ENCODE results near the gene RFX8.
"Not testable (repeated sequence)": the region's sequence is repeated elsewhere in the genome, so short reads cannot be mapped to it uniquely, and the experiment has no call there.

The RFX8 gene

DNA sequence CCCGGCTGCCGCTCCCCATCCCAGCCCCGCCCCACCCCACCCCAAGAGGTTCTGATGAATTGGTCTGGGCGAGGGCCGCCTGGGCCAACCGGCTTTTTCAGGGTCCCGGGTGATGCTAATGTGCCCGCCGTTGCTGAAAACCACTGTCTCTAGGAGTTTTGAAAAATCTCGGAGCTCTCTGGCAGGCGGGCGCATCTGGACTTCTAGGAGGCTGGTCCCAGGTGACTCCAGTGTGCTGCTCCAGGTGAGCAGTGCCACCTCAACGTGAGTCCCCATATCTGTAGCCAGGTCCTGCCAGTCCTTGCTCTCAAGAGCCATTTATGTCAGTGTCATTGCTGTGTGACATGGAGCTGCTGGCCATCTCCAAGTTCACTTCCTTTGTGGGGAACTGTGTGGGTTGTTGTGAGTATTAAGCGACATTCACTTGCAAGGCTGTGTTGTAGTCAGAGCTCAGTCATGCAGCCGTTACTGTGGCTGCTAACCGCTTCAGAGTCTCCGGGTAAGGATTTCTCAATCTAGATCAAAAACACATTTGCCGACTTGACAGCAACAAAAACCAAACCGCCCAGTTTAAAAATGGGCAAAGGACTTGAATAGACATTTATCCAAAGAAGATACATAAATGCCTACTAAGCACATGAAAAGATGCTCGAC lies at the start of gene RFX8:
TSS of gene RFX8 (minus strand) at position 382 of the 654 bp plus-strand sequence. CDS start 8,264 bp downstream, outside the sequence.
- peak; percentile 85 for DNase-seq (ENCODE audit: low read depth)

DNA sequence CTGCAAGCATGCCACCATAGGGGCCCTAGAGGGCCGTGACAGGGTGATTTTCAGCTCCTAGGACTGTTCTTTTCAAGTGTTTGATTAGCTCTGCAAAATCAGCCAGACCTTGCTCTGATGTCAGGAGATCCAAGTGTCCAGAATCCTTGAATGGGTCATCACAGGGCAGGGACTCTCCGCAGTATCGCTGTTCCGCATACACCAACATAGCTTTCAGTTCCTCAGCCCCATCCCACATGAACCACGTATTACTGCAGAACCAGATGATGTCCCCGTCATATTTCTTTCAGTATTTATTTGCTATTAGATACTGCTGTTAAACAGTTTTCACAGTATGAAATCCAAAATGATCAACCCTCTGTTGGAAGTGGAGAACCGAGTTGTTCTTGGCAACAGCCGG lies 46.6 kb upstream of the RFX8 start:
- DNase-seq (ENCODE audit: low read depth) = no peak

DNA sequence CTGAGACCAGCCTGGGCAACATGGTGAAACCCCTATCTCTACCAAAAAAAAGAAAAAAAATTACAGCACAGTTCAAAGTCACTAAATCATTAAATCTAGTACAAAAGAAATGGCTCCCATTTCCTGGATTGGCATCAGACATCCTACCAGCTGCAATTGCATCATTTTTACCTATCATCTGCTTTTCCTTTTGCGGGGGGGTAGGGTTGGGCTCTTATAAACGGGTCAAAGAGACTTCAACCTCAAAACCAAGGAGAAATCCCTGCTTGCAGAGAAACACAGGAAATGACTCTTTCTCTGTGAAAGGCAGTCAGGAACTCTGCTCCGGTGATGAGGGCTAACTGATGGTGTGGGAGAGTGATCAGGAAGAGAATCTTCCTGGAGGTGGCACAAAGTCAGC lies 45.3 kb upstream of the RFX8 start:
- no peak for DNase-seq (ENCODE audit: low read depth)

DNA sequence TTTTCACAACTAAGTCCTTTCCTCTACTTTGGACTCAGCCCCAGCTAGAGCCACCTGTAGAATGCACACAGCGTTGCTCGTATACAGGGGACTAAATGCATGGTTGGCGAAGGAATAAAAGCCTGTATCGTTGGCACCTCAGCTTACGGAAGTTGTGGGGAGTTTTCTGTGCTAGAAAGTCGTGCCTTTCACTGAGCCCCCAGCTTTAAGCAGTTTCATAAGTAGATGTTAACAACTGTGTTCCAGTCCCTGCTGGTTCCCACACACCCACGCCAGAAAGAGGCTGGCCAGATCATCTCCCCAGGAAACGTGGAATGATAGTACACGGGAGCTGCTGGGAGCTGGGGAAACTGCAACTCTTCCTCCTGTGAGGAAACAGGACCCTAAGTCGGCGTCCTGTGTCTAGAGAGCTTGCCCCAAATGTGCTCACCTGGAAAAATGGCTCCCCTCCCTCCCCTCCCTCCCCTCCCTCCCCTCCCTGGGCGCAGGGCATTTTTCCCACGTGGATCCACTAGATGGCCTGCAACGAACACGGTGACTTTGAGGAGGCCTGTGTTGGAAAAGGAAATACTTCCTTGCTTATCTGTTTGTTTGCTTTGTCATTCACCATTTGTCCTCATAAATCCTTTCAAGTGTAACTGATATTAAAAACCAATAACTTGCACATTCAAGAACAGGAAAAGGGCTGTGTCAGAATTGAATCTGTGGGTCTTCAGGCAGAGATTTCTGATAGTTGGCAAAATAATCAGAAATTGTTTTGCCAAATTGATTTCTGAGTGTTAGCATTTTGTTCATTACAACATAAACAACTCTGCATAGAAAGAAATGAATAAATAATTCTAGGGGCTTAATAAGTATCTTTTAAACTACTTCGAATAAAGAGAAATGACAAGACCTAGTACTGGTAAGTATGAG lies 43.9 kb upstream of the RFX8 start:
- DNase-seq (ENCODE audit: low read depth) = no peak

DNA sequence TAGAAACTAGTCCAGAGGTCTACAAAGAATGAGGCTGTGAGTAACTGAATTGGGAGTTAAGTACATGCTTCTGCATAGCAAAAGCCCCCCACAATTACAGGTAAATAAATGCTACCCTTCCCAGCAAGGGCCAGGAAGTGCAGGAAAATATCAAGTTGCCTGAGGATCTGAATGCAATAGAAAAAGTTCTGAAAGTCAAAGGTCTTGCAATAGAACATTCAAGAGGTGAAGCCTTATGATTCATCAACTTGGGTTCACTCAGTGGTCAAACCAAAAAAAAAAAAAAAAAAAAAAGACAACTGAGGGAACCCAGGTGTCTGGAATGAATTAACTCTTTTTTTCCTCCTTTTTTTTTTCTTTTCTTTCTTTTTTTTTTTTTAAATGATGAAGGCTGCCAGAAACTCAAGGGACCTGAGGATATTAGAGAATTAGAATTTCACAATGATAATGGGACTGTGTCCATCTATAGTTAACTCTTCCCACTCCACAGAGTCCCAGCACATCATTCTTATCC lies 42.9 kb upstream of the RFX8 start:
- DNase-seq (ENCODE audit: low read depth) = no peak

DNA sequence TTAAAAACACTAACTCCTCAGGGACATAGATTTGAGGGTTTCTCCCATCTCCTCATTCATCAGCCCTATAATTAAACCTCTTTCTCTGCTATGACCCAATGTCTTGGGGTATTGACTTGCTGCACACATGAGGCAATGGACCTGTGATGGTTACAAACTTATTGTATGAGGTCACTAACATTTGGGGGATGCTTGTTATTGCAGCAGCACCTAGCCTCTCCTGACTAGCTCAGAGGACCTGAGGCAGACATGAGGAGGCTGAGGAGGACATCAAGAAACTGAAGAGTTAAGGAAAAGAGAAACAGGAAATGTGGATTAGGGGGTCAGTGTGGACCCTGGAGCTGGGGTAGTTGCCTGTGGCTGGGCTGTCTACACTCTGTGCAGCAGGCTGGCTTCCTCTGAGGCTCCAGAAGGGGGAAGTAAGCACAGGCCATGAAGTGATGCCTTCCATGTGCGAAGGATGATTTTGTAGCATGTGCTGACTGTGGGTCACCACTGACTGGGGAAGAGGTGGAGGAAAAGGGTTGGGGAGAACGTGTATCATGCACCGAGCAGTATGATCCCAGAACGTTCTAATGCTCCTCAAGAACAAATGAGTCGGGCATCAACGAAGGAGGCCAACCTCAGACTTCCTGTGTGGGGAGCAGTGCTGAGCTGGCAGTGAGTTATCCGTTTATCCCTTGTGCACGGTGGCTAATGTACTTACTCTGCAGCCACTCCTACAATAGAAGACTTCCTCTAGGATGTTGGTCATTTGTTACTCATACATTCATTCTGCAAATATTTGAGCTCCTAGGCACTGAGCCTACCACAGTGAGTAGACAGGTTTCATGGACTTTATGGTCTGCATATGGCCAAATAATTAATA lies 42.1 kb upstream of the RFX8 start:
- DNase-seq (ENCODE audit: low read depth) = peak; percentile 84

DNA sequence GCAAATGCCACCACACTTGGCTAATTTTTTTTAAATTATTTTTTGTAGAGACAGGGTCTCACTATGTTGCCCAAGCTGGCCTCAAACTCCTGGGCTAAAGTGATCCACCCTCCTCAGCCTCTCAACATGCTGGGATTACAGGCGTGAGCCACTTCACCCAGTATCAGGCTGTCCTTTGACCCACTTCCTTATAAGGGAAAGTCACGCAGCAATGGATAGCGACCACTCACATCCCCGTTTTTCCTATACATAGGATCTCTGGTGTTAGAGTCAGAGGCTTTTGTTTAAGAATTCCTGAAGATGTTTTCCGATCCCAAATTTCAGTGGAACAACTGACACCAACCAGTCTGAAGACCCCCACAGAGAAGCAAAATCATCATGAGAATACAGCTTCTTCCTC lies 41.4 kb upstream of the RFX8 start:
- DNase-seq (ENCODE audit: low read depth) = no peak

DNA sequence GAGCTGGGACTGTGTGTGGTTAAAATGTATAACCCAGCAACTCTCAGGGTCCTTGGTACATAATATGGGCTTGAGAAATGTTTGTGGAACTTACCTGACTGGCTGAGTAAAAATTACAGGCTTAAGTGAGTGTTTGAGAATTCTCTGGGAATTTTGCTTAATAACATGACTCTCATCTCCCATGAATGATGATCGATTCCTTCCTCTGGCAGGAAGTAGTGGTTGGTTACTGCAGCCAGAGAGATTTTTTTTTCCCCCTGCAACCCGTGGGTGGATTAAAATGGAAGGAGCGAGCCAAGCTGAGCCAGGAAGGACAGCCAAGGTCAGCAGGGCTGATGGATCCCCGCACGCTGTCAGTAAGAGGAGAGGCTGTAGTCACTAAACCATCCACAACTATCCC lies 40.6 kb upstream of the RFX8 start:
- DNase-seq (ENCODE audit: low read depth) = no peak

DNA sequence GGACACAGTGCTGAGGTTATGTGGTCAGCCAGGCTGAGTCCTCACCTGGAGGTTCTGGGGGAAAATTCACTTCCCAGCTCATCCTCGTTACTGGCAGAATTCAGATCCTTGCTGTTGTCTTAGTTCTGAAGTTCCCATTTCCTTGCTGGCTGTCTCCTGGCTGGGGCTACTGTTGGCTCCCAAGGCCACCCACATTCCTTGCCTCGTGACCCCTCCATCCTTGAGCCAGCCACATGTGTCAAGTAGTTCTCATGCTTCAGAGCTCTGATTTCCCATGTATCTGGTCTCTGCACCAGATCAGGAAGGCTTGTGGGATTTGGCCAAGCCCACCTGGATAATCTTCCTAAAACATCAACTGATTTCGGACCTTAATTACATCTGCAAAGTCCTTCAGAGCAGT lies 38.1 kb upstream of the RFX8 start:
- no peak for DNase-seq (ENCODE audit: low read depth)

DNA sequence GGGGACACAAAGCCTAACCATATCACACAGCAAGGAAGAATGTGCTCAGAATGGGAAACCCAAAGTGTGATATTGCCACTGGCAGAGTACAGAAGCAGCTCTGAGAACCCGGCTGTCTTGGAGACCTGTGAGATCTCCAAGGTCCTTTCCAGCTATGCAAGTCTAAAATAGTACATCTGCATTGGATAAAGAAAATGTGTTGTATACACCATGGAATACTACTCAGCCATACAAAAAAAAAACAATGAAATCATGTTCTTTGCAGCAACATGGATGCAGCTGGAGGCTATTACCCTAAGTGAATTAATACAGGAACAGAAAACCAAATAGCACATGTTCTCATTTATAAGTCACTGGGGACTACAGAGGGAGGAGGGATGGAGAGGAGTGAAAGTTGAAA lies 36.5 kb upstream of the RFX8 start:
- no peak for DNase-seq (ENCODE audit: low read depth)

DNA sequence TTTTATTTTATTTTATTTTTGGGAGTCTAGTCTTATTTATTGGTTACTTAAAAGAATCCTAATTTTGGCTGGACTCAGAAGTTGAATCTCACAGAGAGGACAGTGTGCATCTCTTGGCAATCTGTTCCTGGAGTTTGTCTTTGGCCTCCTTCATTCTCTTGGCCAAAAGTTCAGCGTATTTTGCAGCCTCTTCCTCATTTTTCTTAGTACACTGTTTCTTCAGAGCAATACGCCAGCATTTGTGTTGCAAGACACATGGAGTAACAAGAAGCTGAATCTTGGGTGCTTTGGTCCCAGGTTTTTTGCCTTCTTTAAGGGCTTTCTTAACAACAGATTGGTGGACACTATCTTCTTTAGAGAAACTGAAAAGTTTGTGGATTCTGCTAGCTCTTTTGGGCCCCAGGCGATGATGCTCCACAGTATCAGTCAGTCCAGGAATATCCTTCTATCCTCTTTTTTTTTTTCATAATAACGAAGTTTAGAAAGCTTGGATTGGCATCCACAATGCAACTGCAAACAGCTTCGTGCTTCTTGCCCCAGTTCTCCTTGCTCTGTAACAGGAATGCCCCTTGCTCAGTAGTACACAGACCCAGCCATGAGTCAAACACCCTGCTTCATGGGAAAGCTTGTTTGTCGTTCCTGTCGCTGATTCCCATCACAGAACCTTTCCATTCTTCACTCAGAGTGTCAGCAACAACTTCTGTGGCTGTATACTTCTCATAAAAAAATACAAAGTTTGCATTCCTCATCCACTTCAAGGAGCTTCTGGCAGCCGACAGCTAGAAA lies 34.8 kb upstream of the RFX8 start:
- DNase-seq (ENCODE audit: low read depth) = no peak

DNA sequence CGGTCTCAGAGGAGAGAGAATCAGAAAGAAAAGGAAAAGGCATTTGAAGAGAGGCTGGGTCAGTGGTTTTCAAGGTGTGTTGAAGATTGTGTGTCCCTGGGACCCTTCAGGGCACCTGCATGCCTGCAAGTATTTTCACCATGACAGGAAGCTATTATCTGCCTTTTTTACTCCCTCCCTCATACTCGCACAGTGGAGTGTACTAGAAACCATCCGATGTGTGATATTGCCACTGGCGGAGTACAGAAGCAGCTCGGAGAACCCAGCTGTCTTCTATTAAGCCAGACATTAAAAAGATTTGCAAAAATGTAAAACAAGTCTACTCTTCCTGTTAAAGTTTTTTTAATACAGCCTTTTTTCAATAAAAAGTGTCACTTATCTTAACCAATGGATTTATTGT lies 33.7 kb upstream of the RFX8 start:
- DNase-seq (ENCODE audit: low read depth) = no peak

DNA sequence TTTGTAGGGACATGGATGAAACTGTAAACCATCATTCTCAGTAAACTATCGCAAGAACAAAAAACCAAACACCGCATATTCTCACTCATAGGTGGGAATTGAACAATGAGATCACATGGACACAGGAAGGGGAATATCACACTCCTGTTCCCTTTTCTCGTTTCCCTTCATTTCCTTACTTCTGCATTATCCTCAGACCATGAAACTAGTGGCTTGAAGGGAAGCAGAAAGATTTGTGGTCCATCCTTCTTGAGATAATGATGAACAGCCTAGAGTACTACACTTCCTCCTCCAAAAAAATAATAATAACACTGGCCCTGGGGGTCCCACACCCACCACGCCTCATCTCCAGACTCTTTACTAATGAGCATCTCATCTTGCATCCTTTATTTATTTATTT lies 30.4 kb upstream of the RFX8 start:
- DNase-seq (ENCODE audit: low read depth) = not testable (repeated sequence)

DNA sequence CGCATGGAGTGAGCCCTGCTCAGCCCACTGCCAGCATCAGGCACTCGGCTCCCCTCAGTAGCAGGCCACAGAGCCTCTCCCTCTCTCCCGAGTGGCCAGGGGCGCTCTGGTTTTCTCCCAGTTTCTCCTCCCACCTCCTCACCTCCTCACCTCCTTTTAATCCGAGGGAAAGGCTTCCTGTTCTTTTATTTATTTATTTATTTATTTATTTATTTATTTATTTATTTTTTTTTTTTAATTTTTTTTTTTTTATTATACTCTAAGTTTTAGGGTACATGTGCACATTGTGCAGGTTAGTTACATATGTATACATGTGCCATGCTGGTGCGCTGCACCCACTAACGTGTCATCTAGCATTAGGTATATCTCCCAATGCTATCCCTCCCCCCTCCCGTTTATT lies 29.8 kb upstream of the RFX8 start:
- DNase-seq (ENCODE audit: low read depth) = not testable (repeated sequence)

DNA sequence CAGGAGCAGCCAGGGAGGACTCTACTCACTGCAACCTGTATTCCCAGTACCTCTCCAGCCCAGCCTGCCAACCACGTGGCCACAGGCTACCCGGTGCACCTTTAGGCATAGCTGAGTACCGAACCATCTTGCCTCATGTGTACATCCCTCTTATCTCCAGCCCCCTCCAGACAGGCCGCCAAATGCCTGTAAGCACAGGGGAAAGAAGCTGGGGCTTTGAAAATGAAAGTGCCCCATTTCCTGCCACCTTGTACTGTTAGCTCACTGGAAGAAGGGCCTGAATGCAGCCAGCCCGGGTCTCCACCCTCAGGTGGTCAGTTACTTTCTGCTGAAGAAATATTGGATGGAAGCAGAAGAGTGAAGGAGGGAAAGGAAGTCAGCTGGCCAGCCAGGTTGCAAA lies 27.2 kb upstream of the RFX8 start:
- no peak for DNase-seq (ENCODE audit: low read depth)

DNA sequence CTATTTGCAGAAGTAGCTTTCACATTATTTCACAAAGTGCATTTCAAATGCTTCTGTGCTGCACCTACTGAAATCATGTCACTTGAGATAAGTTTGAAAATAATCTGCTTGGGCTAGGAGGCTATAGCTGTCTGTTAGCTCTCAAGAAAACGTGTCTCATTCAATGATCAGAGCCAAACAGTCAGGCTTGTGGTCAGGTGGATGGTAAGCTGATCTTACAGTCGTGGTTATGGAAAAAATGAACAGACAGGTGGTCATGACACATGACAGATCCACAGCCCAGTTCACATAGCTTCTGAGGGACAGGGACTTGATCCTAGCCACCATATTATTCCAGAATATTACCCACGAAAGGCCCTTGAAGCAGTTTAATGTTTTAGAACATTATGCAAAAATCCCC lies 26.5 kb upstream of the RFX8 start:
- no peak for DNase-seq (ENCODE audit: low read depth)

DNA sequence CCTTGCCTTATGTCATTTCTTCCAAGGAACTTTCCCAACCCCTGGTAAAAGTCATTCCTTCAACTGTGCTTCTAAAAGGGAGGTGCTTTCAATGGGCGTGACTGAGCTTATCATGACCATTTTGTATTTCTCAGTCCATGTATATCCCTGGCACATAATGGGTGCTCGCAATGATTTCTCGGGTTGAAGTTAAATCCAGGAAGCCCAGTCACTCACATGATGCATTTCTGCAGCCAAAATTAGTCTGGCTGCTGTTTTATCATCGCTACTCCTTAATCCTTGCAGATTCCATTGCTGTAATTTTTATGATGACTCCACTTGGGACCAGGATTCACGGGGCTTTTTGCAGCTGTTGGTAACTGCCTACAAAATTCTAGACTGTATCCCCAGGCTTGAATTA lies 25.9 kb upstream of the RFX8 start:
- DNase-seq (ENCODE audit: low read depth) = no peak

DNA sequence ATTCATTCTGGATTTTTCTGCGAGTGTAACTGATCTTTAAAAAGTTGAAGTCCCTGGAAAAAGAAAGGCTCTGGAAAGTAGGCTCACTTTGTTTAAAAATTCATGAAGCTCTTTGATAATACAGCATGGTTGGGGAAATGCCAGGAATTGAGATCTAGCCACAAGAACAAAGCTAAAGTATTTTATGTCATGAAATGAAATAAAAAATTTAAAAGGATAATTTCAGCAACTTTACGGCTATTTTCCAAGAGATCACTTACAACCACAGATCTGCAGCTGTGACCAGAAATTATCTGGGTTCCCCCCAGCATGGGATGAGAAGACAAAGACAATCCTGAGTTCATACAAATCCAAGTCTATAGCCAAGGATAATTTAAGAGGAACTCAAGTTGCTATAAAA lies 25.3 kb upstream of the RFX8 start:
- DNase-seq (ENCODE audit: low read depth) = no peak

DNA sequence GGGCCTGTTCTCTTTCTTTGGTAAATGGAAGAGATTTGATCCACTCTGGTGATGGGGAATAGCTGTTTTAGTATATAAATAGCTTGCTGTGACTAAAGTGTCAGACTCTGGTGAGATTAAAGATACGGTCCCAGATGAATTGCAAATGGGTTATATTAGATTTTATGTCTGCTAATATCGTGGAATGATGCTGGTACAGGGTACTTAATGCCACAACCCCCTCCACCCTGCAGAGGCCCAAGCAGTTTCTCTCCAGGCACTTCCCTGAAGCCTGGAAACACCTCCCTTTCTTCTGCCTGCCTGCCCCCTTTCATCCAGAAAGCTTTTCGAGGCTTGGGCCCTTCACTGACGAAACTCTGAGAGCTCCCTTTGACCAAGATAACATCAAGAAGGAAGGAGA lies 21.4 kb upstream of the RFX8 start:
- no peak for DNase-seq (ENCODE audit: low read depth)

DNA sequence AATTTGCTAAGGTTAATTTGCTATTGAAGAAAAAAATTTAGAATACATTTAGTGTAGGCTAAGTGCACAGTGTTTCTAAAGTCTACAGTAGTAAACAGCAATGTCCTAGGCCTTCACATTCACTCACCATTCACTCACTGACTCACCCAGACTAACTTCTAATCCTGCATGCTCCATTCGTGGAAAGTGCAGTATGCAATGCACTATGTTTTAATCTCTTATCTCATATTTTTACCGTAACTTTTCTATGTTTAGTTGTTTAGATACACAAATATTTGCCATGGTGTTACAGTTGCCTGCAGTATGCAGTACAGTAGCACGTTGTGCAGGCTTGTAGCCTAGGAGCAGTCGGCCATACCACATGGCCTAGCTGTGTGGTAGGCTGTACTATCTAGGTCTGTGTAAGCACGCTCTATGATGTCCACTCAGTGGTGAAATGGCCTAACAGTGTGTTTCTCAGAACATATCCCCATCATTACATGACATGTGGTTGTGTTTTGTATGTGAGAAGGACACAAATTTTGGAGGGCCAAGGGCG lies 18.1 kb upstream of the RFX8 start:
- DNase-seq (ENCODE audit: low read depth) = no peak

DNA sequence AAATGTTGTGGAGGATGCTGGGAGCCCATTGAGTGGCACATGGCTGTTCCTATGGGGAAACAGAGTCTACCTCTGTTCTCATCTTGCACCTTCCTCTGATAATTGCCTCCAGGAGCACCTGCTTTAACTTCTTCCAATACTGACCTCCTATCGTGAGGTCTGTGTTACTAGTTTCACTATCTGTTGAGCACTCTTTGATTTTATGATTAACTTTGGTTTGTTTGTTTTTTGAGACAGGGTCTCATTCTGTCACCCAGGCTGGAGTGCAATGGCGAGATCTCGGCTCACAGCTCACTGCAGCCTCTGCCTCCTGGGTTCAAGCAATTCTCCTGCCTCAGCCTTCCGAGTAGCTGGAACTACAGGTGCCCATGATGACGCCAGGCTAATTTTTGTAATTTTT lies 12.1 kb upstream of the RFX8 start:
- DNase-seq (ENCODE audit: low read depth) = no peak

Data from GM04503 (cell line).